Suprapubic skin (tissue), 4 donors: ENCODE measurements around the gene FKBP1A. TPM values are rescaled to one million over a fixed set of nuclear protein-coding genes. Genes with fewer than 3 reads are reported as not detected.
A peak's percentile ranks its signal among the peaks of the same experiment; 100 is the strongest.

ENCODE experiments used
- DNase-seq, 2 donors: peaks; one replicate each; pipeline ENCODE4 v3.0.0-alpha.2; 2019; ENCODE audit warnings: low spot score in 2 of 2
- H3K27ac ChIP-seq: fragments of 200-600 bp; sonication (generic); one replicate; pipeline ENCODE4 v1.5.1; 2019
- H3K27me3 ChIP-seq: fragments of 200-600 bp; sonication (generic); one replicate; pipeline ENCODE4 v1.5.1; 2019
- H3K36me3 ChIP-seq: fragments of 200-600 bp; sonication (generic); one replicate; pipeline ENCODE4 v1.5.1; 2019
- H3K4me1 ChIP-seq: fragments of 200-600 bp; sonication (generic); one replicate; pipeline ENCODE4 v1.5.1; 2019
- H3K4me3 ChIP-seq: fragments of 200-600 bp; sonication (generic); one replicate; pipeline ENCODE4 v1.5.1; 2019; ENCODE audit warnings: mild to moderate bottlenecking
- H3K9me3 ChIP-seq: fragments of 200-600 bp; sonication (generic); one replicate; pipeline ENCODE4 v1.5.1; 2019
- EP300 ChIP-seq: sonication (generic); formaldehyde crosslinking; IDR thresholded peaks from one replicate; pipeline ENCODE4 v1.6.1; 2017; ENCODE audit warnings: antibody characterized with exemption
- POLR2A ChIP-seq, 2 donors: fragments of 450-650 bp; IDR thresholded peaks; one replicate each; pipeline ENCODE4 v1.6.1; 2017; ENCODE audit warnings: antibody characterized with exemption in 2 of 2, mild to moderate bottlenecking in 2 of 2, moderate library complexity in 2 of 2
- POLR2AphosphoS5 ChIP-seq, 3 donors: sonication (generic); formaldehyde crosslinking; IDR thresholded peaks; one replicate each; pipeline ENCODE4 v1.6.1; 2017; ENCODE audit warnings: antibody characterized with exemption in 3 of 3
- WGBS: methylation state at CpG from one replicate; pipeline ENCODE4 v1.1.5; 2018; 5-methylcytosine and 5-hydroxymethylcytosine counted together
- total RNA-seq, 4 donors: library from RNA; depleted of rRNA; stranded (reverse); fragments of >200 nt; gene quantifications; one replicate each; pipeline ENCODE4 v1.1.0, GENCODE V29; 2016
- TF ChIP-seq, protein P1 (sequence below), 2 donors: fragments of 200-600 bp in 1 of 2; fragments of 450-650 bp in 1 of 2; sonication (generic) in 1 of 2; IDR thresholded peaks; one replicate each; pipeline ENCODE4 v1.5.1; 2016 to 2019; ENCODE audit warnings: antibody characterized with exemption in 2 of 2, mild to moderate bottlenecking in 1 of 2, moderate library complexity in 1 of 2

The FKBP1A gene
- total RNA-seq, 4 donors from 2014 or later: 100.0 to 151 (median 115) TPM

DNA sequence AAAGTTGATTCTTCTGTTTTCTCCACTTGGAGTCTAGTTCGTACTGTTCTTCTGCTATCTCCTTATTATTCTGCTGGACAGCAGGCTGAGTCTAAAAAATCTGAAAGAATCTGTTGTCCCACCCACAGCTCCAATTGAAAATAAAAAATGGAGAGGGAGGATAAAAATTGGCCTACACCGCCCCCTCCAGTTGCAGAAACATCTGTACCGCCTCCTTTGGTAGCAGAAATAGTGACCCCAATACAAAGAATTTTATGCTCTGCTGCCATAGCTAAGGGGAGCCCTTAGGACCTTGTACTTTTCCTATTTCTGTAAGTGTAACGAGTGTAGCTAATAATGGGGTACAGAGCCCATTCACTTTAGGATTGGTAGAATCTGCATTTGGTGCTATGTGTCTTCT is 4.9 kb upstream of the FKBP1A start:
- no peak for DNase-seq
- Histone ChIP-seq H3K36me3 (no peaks in the 10 kb centered on the region), H3K9me3 (no peaks in the 10 kb centered on the region), H3K27ac (no peak overlapping the region), H3K4me1 (peaks cover 16% of the 10 kb centered on the region), H3K27me3 (peaks cover 22% of the 10 kb centered on the region), H3K4me3 (no peak overlapping the region)
- TF ChIP-seq POLR2AphosphoS5 (IDR thresholded peaks at IDR 0.05): no peak
- TF ChIP-seq, protein P1, sequence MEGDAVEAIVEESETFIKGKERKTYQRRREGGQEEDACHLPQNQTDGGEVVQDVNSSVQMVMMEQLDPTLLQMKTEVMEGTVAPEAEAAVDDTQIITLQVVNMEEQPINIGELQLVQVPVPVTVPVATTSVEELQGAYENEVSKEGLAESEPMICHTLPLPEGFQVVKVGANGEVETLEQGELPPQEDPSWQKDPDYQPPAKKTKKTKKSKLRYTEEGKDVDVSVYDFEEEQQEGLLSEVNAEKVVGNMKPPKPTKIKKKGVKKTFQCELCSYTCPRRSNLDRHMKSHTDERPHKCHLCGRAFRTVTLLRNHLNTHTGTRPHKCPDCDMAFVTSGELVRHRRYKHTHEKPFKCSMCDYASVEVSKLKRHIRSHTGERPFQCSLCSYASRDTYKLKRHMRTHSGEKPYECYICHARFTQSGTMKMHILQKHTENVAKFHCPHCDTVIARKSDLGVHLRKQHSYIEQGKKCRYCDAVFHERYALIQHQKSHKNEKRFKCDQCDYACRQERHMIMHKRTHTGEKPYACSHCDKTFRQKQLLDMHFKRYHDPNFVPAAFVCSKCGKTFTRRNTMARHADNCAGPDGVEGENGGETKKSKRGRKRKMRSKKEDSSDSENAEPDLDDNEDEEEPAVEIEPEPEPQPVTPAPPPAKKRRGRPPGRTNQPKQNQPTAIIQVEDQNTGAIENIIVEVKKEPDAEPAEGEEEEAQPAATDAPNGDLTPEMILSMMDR (IDR thresholded peaks at IDR 0.05): no peak
- TF ChIP-seq EP300: no peak
- TF ChIP-seq POLR2A (IDR thresholded peaks at IDR 0.05): no peak
- 76% methylated on average over 4 of the region's 4 CpGs for WGBS

DNA sequence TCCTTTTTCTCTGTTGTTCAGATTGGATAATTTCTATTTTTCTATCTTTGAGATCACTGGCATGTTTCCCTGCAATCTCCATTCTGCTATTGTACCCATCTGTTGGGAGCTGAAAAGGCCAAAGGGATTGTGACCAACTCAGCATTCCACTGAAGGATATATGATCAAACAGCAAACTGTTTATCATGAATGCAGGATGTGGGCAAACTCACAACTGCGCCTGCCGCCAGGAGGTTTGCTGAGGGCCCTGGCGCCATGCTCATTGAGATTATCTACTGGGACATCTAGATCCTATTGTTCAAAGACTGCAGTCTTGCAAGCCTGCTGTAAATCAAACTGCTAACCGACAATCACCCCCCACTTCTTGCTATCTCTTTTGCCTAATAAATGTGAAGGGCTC is 3.8 kb upstream of the FKBP1A start:
- Histone ChIP-seq H3K4me1 (peaks cover 24% of the 10 kb centered on the region), H3K36me3 (no peaks in the 10 kb centered on the region), H3K9me3 (no peaks in the 10 kb centered on the region), H3K27me3 (peaks cover 21% of the 10 kb centered on the region), H3K4me3 (no peak overlapping the region), H3K27ac (no peak overlapping the region)
- WGBS: 72% methylated on average over 4 of the region's 4 CpGs
- TF ChIP-seq, protein P1 (IDR thresholded peaks at IDR 0.05): no peak
- no peak for TF ChIP-seq POLR2AphosphoS5 (IDR thresholded peaks at IDR 0.05)
- no peak for TF ChIP-seq POLR2A (IDR thresholded peaks at IDR 0.05)
- no peak for TF ChIP-seq EP300
- no peak for DNase-seq

DNA sequence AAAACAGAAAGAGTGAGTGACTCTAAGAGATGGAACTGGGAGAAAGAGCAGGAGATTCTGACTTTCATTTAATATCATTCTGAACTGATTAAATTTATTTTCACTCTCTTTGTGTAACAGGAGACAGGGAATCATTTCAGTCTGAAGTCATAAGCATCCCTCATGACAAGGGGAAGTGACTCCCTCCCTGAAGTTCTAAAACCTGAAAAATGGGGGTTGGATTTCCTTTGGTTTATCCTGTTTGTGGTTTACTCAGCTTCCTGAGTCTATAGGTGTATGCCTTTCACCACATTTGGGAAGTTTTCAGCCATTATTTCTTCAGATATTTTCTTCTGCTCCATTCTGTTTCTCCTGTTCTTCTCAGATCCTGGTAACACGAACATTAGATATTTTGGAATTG is 3.4 kb upstream of the FKBP1A start:
- Histone ChIP-seq H3K4me1 (peaks cover 28% of the 10 kb centered on the region), H3K4me3 (no peak overlapping the region), H3K27ac (no peak overlapping the region), H3K27me3 (peaks cover 17% of the 10 kb centered on the region), H3K36me3 (no peaks in the 10 kb centered on the region), H3K9me3 (no peaks in the 10 kb centered on the region)
- TF ChIP-seq EP300: no peak
- TF ChIP-seq, protein P1 (IDR thresholded peaks at IDR 0.05): no peak
- TF ChIP-seq POLR2A (IDR thresholded peaks at IDR 0.05): no peak
- TF ChIP-seq POLR2AphosphoS5 (IDR thresholded peaks at IDR 0.05): no peak
- WGBS: 70% methylated on average over 1 of the region's 1 CpG
- no peak for DNase-seq

DNA sequence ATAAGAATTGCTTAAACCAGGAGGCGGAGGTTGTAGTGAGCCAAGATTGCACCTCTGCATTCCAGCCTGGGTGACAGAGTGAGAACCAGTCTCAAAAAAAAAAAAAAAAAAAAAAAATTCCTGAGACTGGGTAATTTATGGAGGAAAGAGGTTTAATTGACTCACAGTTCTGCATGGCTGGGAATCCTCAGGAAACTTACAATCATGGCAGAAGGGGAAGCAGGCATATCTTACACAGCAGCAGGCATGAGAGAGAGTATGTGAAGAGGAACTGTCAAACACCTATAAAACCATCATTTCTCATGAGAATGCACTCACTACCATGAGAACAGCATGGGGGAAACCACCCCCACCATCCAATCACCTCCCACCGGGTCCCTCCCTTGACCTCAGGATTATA is 1.8 kb upstream of the FKBP1A start:
- no peak overlapping the region for H3K27ac ChIP-seq
- WGBS: 72% methylated on average over 2 of the region's 2 CpGs
- no peaks in the 10 kb centered on the region for H3K36me3 ChIP-seq
- DNase-seq: no peak
- H3K4me1 ChIP-seq: peaks cover 39% of the 10 kb centered on the region
- TF ChIP-seq, protein P1 (IDR thresholded peaks at IDR 0.05): no peak
- no peak for TF ChIP-seq EP300
- TF ChIP-seq POLR2AphosphoS5 (IDR thresholded peaks at IDR 0.05): no peak
- no peak for TF ChIP-seq POLR2A (IDR thresholded peaks at IDR 0.05)
- H3K27me3 ChIP-seq: peaks cover 13% of the 10 kb centered on the region
- H3K9me3 ChIP-seq: no peaks in the 10 kb centered on the region
- H3K4me3 ChIP-seq: no peak overlapping the region

DNA sequence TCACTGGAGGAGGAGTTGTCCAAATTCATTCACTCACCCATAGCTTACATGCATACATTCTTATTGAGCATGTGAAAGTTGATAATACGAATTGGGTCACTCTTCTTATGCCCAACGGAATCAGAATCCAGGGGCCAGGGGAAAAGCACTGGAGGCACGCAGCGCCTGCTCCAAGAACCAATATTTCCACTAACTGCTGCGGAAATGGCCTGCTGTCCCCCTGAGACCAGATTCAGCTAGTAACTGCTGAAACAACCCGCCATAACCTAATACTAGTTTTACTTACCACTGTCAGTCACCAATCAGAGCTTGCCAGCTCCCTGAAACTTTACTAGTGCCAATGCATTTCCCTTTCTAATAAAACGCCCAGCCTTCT is 641 bp upstream of the FKBP1A start:
- Histone ChIP-seq H3K36me3 (no peaks in the 10 kb centered on the region), H3K9me3 (no peaks in the 10 kb centered on the region), H3K27me3 (peaks cover 13% of the 10 kb centered on the region), H3K27ac (peak overlapping the region; percentile 72), H3K4me3 (peak overlapping the region; percentile 78), H3K4me1 (peaks cover 47% of the 10 kb centered on the region)
- TF ChIP-seq POLR2A (IDR thresholded peaks at IDR 0.05) (no peak), EP300 (no peak), POLR2AphosphoS5 (IDR thresholded peaks at IDR 0.05) (no peak)
- TF ChIP-seq, protein P1 (IDR thresholded peaks at IDR 0.05): no peak
- no peak for DNase-seq
- 67% methylated on average over 7 of the region's 7 CpGs for WGBS
